ENCODE data around the gene LEFTY2.

DNA sequence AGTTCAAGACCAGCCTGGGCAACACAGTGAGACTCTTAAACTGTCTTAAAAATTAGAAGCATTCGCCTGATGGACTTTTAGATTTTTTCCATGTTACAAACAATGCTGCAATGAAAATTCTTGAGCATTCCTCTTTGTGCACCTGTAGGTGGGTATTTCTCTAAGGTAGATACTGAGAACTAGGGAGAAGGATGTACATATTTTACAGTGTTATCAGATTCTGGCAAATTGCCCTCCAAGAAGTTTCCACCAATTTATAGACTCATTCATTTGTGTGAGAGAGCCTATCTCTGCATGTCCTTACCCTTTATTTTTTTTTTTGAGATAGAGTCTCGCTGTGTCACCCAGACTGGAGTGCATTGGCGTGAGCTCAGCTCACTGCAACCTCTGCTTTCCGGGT is 12.3 kb upstream of the LEFTY2 start:
- TF ChIP-seq, protein P1, sequence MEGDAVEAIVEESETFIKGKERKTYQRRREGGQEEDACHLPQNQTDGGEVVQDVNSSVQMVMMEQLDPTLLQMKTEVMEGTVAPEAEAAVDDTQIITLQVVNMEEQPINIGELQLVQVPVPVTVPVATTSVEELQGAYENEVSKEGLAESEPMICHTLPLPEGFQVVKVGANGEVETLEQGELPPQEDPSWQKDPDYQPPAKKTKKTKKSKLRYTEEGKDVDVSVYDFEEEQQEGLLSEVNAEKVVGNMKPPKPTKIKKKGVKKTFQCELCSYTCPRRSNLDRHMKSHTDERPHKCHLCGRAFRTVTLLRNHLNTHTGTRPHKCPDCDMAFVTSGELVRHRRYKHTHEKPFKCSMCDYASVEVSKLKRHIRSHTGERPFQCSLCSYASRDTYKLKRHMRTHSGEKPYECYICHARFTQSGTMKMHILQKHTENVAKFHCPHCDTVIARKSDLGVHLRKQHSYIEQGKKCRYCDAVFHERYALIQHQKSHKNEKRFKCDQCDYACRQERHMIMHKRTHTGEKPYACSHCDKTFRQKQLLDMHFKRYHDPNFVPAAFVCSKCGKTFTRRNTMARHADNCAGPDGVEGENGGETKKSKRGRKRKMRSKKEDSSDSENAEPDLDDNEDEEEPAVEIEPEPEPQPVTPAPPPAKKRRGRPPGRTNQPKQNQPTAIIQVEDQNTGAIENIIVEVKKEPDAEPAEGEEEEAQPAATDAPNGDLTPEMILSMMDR (IDR thresholded peaks at IDR 0.05; ENCODE audit: extremely low read depth in 1 of 2, insufficient read depth in 1 of 2, low read depth in 1 of 2, low read length in 2 of 2) = no peak
- TF ChIP-seq POLR2AphosphoS5 (IDR thresholded peaks at IDR 0.05; ENCODE audit: insufficient read depth, low read depth, low read length) (no peak), EZH2 (IDR thresholded peaks at IDR 0.05; ENCODE audit: borderline replicate concordance, low read depth, low read length, severe bottlenecking) (no peak), POLR2A (IDR thresholded peaks at IDR 0.05; ENCODE audit: low read depth, low read length) (no peak), GATA2 (IDR thresholded peaks at IDR 0.05; ENCODE audit: insufficient read depth, insufficient read length, low read depth, low read length) (no peak), FOS (IDR thresholded peaks at IDR 0.05; ENCODE audit: borderline replicate concordance, insufficient read depth, low read length) (no peak)
- TF ChIP-seq, protein P2, sequence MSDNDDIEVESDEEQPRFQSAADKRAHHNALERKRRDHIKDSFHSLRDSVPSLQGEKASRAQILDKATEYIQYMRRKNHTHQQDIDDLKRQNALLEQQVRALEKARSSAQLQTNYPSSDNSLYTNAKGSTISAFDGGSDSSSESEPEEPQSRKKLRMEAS (IDR thresholded peaks at IDR 0.05; ENCODE audit: insufficient read depth, insufficient read length) = no peak
